ENCODE results near the gene FBXW9. TPM values are rescaled to one million over a fixed set of nuclear protein-coding genes. Genes with fewer than 3 reads are reported as not detected.

Gene FBXW9
- total and polyA plus RNA-seq, 2 of the 8 experiments (the other 6 are each of a cell fraction or from before 2014, with no cell fraction given) = 10.8 to 30.1 TPM

DNA sequence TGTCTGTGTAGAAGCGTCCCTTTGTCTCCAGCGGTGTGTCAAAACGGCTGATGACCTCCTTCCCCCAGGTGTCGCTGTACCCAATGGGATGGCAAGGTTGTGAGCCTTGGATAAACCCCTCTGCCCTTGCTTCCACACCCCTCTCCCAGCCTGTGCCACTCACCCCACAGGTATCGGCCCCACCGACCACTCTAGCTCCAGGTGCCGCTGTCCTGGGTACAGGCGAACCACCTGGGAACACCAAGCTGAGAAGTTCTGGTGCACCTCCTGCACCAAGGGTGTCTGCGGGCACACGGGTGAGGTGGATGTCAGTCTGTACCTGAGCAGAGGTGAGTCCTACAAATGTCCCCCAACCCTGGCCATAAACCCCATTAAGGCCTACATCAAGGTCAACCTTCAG lies 46.5 kb downstream of the FBXW9 start (continued):
- TF ChIP-seq, protein P1, sequence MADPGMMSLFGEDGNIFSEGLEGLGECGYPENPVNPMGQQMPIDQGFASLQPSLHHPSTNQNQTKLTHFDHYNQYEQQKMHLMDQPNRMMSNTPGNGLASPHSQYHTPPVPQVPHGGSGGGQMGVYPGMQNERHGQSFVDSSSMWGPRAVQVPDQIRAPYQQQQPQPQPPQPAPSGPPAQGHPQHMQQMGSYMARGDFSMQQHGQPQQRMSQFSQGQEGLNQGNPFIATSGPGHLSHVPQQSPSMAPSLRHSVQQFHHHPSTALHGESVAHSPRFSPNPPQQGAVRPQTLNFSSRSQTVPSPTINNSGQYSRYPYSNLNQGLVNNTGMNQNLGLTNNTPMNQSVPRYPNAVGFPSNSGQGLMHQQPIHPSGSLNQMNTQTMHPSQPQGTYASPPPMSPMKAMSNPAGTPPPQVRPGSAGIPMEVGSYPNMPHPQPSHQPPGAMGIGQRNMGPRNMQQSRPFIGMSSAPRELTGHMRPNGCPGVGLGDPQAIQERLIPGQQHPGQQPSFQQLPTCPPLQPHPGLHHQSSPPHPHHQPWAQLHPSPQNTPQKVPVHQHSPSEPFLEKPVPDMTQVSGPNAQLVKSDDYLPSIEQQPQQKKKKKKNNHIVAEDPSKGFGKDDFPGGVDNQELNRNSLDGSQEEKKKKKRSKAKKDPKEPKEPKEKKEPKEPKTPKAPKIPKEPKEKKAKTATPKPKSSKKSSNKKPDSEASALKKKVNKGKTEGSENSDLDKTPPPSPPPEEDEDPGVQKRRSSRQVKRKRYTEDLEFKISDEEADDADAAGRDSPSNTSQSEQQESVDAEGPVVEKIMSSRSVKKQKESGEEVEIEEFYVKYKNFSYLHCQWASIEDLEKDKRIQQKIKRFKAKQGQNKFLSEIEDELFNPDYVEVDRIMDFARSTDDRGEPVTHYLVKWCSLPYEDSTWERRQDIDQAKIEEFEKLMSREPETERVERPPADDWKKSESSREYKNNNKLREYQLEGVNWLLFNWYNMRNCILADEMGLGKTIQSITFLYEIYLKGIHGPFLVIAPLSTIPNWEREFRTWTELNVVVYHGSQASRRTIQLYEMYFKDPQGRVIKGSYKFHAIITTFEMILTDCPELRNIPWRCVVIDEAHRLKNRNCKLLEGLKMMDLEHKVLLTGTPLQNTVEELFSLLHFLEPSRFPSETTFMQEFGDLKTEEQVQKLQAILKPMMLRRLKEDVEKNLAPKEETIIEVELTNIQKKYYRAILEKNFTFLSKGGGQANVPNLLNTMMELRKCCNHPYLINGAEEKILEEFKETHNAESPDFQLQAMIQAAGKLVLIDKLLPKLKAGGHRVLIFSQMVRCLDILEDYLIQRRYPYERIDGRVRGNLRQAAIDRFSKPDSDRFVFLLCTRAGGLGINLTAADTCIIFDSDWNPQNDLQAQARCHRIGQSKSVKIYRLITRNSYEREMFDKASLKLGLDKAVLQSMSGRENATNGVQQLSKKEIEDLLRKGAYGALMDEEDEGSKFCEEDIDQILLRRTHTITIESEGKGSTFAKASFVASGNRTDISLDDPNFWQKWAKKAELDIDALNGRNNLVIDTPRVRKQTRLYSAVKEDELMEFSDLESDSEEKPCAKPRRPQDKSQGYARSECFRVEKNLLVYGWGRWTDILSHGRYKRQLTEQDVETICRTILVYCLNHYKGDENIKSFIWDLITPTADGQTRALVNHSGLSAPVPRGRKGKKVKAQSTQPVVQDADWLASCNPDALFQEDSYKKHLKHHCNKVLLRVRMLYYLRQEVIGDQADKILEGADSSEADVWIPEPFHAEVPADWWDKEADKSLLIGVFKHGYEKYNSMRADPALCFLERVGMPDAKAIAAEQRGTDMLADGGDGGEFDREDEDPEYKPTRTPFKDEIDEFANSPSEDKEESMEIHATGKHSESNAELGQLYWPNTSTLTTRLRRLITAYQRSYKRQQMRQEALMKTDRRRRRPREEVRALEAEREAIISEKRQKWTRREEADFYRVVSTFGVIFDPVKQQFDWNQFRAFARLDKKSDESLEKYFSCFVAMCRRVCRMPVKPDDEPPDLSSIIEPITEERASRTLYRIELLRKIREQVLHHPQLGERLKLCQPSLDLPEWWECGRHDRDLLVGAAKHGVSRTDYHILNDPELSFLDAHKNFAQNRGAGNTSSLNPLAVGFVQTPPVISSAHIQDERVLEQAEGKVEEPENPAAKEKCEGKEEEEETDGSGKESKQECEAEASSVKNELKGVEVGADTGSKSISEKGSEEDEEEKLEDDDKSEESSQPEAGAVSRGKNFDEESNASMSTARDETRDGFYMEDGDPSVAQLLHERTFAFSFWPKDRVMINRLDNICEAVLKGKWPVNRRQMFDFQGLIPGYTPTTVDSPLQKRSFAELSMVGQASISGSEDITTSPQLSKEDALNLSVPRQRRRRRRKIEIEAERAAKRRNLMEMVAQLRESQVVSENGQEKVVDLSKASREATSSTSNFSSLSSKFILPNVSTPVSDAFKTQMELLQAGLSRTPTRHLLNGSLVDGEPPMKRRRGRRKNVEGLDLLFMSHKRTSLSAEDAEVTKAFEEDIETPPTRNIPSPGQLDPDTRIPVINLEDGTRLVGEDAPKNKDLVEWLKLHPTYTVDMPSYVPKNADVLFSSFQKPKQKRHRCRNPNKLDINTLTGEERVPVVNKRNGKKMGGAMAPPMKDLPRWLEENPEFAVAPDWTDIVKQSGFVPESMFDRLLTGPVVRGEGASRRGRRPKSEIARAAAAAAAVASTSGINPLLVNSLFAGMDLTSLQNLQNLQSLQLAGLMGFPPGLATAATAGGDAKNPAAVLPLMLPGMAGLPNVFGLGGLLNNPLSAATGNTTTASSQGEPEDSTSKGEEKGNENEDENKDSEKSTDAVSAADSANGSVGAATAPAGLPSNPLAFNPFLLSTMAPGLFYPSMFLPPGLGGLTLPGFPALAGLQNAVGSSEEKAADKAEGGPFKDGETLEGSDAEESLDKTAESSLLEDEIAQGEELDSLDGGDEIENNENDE (IDR thresholded peaks at IDR 0.05; ENCODE audit: insufficient replicate concordance, low read length) = no peak
- TF ChIP-seq SIRT6 (IDR thresholded peaks at IDR 0.05; ENCODE audit: low read length) (no peak), POU5F1 (IDR thresholded peaks at IDR 0.05; ENCODE audit: low read depth, low read length) (no peak), SIX5 (IDR thresholded peaks at IDR 0.05; ENCODE audit: low read depth, low read length) (no peak), JUND (IDR thresholded peaks at IDR 0.05; ENCODE audit: low read length) (no peak), JUN (IDR thresholded peaks at IDR 0.05; ENCODE audit: low read depth, low read length) (no peak), CHD1 (IDR thresholded peaks at IDR 0.05; ENCODE audit: low read depth, low read length) (no peak)
- TF ChIP-seq, protein P2, sequence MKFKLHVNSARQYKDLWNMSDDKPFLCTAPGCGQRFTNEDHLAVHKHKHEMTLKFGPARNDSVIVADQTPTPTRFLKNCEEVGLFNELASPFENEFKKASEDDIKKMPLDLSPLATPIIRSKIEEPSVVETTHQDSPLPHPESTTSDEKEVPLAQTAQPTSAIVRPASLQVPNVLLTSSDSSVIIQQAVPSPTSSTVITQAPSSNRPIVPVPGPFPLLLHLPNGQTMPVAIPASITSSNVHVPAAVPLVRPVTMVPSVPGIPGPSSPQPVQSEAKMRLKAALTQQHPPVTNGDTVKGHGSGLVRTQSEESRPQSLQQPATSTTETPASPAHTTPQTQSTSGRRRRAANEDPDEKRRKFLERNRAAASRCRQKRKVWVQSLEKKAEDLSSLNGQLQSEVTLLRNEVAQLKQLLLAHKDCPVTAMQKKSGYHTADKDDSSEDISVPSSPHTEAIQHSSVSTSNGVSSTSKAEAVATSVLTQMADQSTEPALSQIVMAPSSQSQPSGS (IDR thresholded peaks at IDR 0.05; ENCODE audit: low read length) = no peak
- TF ChIP-seq, protein P3, sequence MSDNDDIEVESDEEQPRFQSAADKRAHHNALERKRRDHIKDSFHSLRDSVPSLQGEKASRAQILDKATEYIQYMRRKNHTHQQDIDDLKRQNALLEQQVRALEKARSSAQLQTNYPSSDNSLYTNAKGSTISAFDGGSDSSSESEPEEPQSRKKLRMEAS (IDR thresholded peaks at IDR 0.05) = no peak

Data from H1 (cell line).